Neural crest cell (in vitro differentiated cells): Measurements from ENCODE around the gene CCDC178. TPM values are rescaled to one million over a fixed set of nuclear protein-coding genes. Genes with fewer than 3 reads are reported as not detected.
A peak's percentile ranks its signal among the peaks of the same experiment; 100 is the strongest.

Experiments used
- DNase-seq: peaks from one replicate; pipeline ENCODE4 v3.0.0; 2021; ENCODE audit warnings: low read depth, mixed read lengths, low spot score
- H3K27ac Mint-ChIP-seq: one replicate; pipeline ENCODE4 v1.8.0; 2021; ENCODE audit warnings: mild to moderate bottlenecking, mixed read lengths; ENCODE audit not compliant: unreplicated experiment
- H3K27me3 Mint-ChIP-seq: 2 replicates; pipeline ENCODE4 v1.8.0; 2021; ENCODE audit warnings: low read depth, mild to moderate bottlenecking, mixed read lengths
- H3K36me3 Mint-ChIP-seq: 2 replicates; pipeline ENCODE4 v1.8.0; 2021; ENCODE audit warnings: low read depth, mild to moderate bottlenecking, mixed read lengths
- H3K4me1 Mint-ChIP-seq: 2 replicates; pipeline ENCODE4 v1.8.0; 2021; ENCODE audit warnings: mixed read lengths
- H3K4me3 Mint-ChIP-seq: one replicate; pipeline ENCODE4 v1.8.0; 2021; ENCODE audit warnings: mild to moderate bottlenecking, mixed read lengths
- H3K9me3 Mint-ChIP-seq: 2 replicates; pipeline ENCODE4 v1.8.0; 2021; ENCODE audit warnings: mixed read lengths
- CTCF ChIP-seq: fragments of 200-600 bp; sonication (generic); conservative IDR thresholded peaks from 2 replicates; pipeline ENCODE4 v1.5.0; 2021; ENCODE audit warnings: antibody characterized with exemption, mild to moderate bottlenecking
- total RNA-seq: library from RNA; stranded (reverse); gene quantifications from 2 replicates; pipeline ENCODE4 v1.2.1, GENCODE V29; 2021

CCDC178 gene
- total RNA-seq, 1 donor from 2014 or later = 0.42 TPM

GRCh38 chr18:33040213-33040612, 400.3 kb downstream of the CCDC178 start:
- TF ChIP-seq CTCF = no peak
- Mint-ChIP-seq H3K27ac (no peak overlapping the region), H3K9me3 (peaks cover 2% of the 10 kb centered on the region), H3K36me3 (no peaks in the 10 kb centered on the region), H3K4me3 (no peak overlapping the region), H3K4me1 (no peaks in the 10 kb centered on the region), H3K27me3 (no peaks in the 10 kb centered on the region)
- DNase-seq = no peak

GRCh38 chr18:33034945-33035344, 405.6 kb downstream of the CCDC178 start:
- H3K36me3 Mint-ChIP-seq = no peaks in the 10 kb centered on the region
- H3K27me3 Mint-ChIP-seq = no peaks in the 10 kb centered on the region
- no peaks in the 10 kb centered on the region for H3K4me1 Mint-ChIP-seq
- peaks cover 2% of the 10 kb centered on the region for H3K9me3 Mint-ChIP-seq
- H3K4me3 Mint-ChIP-seq = no peak overlapping the region
- no peak for TF ChIP-seq CTCF
- no peak overlapping the region for H3K27ac Mint-ChIP-seq
- DNase-seq = no peak

GRCh38 chr18:33034212-33034611, 406.3 kb downstream of the CCDC178 start:
- peaks cover 2% of the 10 kb centered on the region for H3K9me3 Mint-ChIP-seq
- H3K4me3 Mint-ChIP-seq = no peak overlapping the region
- no peaks in the 10 kb centered on the region for H3K27me3 Mint-ChIP-seq
- DNase-seq = no peak
- H3K27ac Mint-ChIP-seq = no peak overlapping the region
- no peak for TF ChIP-seq CTCF
- H3K36me3 Mint-ChIP-seq = no peaks in the 10 kb centered on the region
- H3K4me1 Mint-ChIP-seq = no peaks in the 10 kb centered on the region

GRCh38 chr18:33022370-33022769, 418.2 kb downstream of the CCDC178 start:
- Mint-ChIP-seq H3K4me3 (no peak overlapping the region), H3K27me3 (no peaks in the 10 kb centered on the region), H3K36me3 (no peaks in the 10 kb centered on the region), H3K27ac (no peak overlapping the region), H3K9me3 (no peaks in the 10 kb centered on the region), H3K4me1 (peaks cover 4% of the 10 kb centered on the region)
- no peak for DNase-seq
- peak; percentile 50 for TF ChIP-seq CTCF

GRCh38 chr18:33020877-33021276, 419.6 kb downstream of the CCDC178 start:
- DNase-seq = no peak
- peaks cover 4% of the 10 kb centered on the region for H3K4me1 Mint-ChIP-seq
- H3K27ac Mint-ChIP-seq = no peak overlapping the region
- no peaks in the 10 kb centered on the region for H3K9me3 Mint-ChIP-seq
- H3K36me3 Mint-ChIP-seq = no peaks in the 10 kb centered on the region
- H3K4me3 Mint-ChIP-seq = no peak overlapping the region
- no peak for TF ChIP-seq CTCF
- H3K27me3 Mint-ChIP-seq = no peaks in the 10 kb centered on the region
